Measurements from ENCODE around the gene MAN1C1.

GRCh38 chr1:25694167-25695007, 77.8 kb downstream of the MAN1C1 start:
- TF ChIP-seq EZH2phosphoT487 (IDR thresholded peaks at IDR 0.05; ENCODE audit: borderline replicate concordance, low read length) (no peak), CTCF (conservative IDR thresholded peaks at IDR 0.05; ENCODE audit: low read depth, low read length) (no peak)
